OCI-M2 (cell line): ENCODE data around the gene CCDC134.

Source experiments
- DNase-seq: peaks from one replicate; lab custom pipeline; 2025; ENCODE audit not compliant: unreplicated experiment; lab: John Stamatoyannopoulos, UW

CCDC134 gene

GRCh38 chr22:41800348-41801146, at the start of gene CCDC134:
Gene CCDC134, plus strand, starts transcription at chr22:41800679. Its CDS starts 8,212 bp downstream, at chr22:41808891.
- DNase-seq, result peak; percentile 79

GRCh38 chr22:41752011-41752970, 48.2 kb upstream of the CCDC134 start:
- DNase-seq, result no peak

DNA sequence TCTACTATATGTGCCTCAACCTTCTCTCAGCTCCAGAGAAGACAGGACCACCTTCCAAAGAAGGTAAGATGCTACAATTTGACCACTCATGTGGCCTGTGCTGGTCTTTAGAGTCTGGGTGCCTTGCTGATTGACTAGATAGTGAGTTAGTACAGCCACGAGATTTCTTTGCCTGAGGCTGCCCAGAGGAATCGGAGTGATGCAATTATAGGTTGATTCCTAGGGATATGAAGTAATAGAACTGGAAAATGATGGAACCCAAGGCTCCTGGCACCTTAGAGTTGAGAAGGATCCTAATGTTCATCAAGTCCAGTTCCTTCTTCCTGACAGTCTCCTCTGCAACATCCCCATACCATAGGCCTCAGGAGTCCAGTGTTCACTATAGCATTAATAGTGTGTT, 46.5 kb upstream of the CCDC134 start:
- DNase-seq, result no peak

DNA sequence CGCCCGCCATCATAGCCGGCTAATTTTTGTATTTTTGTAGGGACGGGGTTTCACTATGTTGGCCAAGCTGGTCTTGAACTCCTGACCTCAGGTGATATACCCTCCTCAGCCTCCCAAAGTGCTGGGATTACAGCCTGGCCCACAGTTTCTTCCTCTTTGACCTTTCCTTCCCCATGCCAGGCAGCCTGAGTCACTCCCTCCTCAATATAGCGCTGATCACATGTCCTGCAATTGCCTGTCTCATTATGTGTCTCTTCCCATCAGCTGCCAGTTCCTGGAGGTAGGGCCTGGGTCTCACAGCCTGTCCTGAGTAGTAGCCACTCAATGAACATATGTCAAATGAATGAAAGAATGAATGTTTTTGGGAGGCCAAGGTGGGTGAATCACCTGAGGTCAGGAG, 43.0 kb upstream of the CCDC134 start:
- no peak for DNase-seq

DNA sequence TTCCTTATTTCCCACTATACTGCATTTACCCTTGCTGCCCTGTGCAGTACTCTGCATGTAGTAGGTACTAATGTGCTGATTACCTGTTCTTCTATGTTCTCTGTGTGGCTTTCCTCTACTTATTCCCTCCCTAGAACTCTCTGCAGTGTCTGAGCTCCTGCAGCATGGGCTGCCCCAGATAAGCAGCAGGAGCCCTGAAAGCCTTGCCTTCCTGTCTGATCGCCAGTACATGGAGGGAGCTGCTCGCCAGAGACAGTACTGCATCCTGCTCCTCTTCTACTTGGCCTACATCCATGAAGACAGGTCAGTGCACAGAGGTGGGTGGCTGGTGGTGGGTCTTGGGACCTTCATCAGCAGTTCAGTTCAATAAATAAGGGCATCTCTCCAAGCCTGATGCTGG, 42.2 kb upstream of the CCDC134 start:
- DNase-seq, result no peak

DNA sequence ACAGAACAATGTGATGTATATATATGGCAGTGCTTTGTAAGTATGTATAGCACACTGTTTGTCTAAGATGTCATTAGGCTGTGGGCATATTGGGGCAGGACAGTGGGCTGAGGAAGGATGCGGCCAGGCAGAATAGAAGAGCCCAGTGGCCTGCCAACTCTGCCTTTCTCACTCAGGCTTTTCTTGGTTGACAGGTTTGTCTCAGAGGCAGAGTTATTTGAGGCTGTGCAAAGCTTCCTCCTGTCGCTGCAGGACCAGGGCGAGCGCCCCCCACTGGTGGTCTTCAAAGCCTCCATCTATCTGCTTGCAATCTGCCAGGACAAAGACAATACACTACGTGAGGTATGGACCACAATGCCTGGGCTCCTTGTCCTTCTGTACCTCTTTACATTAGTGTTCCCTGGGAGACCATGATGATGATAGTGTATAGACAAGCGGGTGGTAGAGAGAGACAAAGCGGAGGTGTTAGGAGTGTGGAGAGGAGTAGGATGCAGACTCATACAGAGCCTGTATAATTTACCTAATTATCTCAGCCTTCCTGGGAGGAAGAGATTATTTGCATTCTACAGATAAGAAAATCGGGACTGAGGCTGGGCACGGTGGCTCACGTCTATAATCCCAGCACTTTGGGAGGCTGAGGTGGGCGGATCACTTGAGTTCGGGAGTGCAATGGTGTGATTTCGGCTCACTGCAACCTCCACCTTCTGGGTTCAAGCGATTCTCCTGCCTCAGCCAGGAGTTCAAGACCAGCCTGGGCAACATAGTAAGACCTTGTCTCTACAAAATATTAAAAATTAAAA, 37.3 kb upstream of the CCDC134 start:
- no peak for DNase-seq

GRCh38 chr22:41766476-41766875, 34.0 kb upstream of the CCDC134 start:
- DNase-seq, result no peak

- DNase-seq, result no peak
Measured at GRCh38 chr22:41768430-41768829, 32.0 kb upstream of the CCDC134 start.

DNA sequence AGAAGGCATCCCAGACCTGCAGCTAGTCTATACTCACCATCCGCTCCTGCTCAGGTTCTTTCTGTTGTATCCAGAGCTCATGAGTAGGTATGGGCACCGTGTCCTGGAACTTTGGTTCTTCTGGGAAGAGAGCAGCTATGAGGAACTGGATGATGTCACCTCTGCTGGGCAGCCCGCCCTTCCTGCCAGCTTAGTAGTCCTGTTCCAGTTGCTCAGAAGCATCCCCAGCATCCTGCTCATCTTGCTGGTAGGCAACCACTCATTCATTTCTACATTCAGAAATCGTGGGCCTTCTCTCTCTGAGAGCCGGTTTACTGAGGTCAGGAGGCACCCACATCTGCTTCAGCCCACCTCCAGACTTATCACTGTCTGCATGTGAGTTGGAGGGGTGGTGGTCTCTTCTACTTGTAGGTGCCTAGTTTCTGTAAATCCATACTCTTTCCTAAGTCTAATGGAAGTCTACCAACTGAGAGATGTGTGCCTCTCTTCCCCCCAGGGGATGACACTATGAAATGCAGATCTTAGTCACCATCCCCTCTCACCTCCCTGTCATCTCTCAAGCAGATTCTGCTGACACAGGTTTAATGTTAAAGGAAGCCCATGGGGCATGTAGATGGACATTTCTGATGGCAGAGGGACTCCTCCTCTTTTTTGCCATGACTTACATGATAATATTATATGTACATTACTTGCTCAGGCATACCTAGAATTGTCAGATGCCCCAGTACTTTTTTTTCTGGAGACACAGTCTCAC, 29.6 kb upstream of the CCDC134 start:
- DNase-seq, result no peak

DNA sequence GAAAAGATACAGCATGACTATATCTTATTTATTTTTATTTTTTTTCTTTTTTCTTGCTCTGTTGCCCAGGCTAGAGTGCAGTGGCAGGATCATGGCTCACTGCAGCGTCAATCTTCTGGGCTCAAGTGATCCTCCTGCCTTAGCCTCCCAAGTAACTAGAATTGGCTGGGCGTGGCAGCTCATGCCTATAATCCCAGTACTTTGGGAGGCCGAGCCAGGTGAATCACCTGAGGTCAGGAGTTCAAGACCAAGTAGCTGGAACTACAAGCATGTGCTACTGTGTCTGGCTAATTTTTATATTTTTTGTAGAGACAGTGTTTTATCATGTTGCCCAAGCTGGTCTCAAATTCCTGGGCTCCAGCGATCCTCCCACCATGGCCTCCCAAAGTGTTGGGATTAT, 28.3 kb upstream of the CCDC134 start:
- DNase-seq, result no peak

GRCh38 chr22:41772645-41773044, 27.8 kb upstream of the CCDC134 start:
- DNase-seq, result no peak

- DNase-seq, result no peak
Measured at GRCh38 chr22:41775338-41775737, 25.1 kb upstream of the CCDC134 start.

DNA sequence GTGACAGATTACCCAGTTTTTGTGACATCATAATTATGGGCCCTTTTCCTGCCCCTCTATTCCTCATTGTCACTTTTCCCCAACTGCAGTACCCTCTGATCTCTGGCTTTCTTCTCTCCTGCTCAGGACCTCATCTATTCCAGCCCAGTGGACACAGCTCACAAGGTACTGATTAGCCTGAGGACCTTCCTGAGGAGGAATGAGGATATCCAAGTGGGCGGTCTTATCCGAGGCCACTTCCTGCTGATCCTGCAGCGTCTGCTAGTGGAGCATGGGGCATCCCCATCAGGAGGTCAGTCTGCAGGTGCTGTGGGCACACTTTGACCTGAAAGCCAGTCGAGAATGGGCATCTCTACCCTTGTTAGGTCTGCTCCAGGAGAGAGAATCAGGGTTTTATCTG, 24.5 kb upstream of the CCDC134 start:
- DNase-seq, result no peak

- DNase-seq, result no peak
Measured at GRCh38 chr22:41776381-41776780, 24.1 kb upstream of the CCDC134 start.

DNA sequence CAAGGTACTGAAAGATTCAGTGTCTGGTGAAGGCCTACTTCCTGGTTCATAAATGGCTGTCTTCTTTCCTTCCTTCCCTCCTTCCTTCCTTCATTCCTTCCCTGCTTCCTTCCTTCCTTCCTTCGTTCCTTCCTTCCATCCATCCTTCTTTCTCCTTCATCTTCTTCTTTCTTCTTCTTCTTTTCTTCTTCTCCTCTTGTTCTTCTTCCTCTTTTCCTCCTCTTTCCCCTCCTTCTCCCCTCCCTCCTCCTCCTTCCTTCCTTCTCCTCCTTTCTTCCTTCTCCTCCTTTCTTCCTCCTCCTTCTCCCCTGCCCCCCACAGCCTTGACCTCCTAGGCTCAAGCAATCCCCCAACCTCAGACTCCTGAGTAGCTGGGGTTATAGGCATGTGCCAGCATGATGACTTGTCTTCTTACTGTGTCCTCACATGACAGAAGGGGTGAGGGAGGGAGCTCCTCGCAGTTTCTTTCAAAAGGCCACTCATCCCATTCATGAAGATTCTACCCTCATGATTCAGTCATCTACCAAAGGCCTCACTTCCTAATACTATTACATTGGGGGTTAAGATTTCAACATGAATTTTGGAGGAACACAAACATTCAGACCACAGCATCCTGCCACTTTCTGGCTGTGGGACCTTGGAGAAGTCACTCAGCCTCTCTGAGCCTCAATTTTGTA, 22.6 kb upstream of the CCDC134 start:
- DNase-seq, result no peak

- no peak for DNase-seq
Measured at GRCh38 chr22:41779929-41780505, 20.5 kb upstream of the CCDC134 start.

GRCh38 chr22:41780746-41781505, 19.6 kb upstream of the CCDC134 start:
- no peak for DNase-seq

DNA sequence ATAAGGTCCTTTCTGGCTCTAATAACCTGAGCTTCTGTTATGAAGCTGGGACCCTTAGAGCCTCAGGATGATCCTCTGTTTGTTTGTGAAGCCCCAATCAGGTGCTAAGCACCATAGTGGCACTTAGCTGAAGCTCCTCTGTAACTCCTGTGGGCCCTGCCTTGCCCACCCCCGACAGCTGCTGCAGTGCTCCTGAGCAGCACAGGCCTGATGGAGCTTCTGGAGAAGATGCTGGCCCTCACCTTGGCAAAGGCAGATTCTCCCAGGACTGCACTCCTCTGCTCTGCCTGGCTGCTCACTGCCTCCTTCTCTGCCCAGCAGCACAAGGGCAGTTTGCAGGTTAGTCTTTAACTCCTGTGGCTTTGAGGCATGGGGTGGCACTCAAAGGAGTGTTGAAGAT, 19.0 kb upstream of the CCDC134 start:
- no peak for DNase-seq

DNA sequence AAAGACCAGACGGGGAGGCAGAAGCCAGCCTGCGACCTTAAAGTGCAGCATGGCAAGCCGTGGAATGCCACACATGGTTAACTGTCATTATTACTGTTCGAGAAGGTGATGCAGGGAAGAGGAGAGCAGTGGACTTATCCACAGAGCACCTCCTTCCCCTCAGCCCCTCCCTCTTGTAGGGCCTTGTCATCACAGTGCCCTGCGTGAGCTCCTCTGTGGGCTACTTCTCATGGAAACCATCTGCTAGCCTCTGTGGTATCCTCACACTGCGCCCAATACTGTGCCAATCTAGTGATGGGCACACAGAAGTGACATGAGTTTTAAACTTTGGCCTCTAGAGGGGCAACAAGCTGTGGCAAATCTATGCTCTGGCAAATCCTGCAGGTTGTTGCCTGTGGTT, 18.2 kb upstream of the CCDC134 start:
- no peak for DNase-seq
